Naive thymus-derived CD4-positive, alpha-beta T cell (primary cell): ENCODE measurements around the gene GRM8. TPM values are rescaled to one million over a fixed set of nuclear protein-coding genes. Genes with fewer than 3 reads are reported as not detected.

Experiments
- ATAC-seq: fragments of 150-1000 bp; cut with Tn5 transposase; 2 replicates; pipeline ENCODE4 v1.10.0; 2021; ENCODE audit warnings: mild to moderate bottlenecking, moderate library complexity
- CTCF ChIA-PET: fragments of 350-600 bp; sonication (Branson Sonifier 250); formaldehyde crosslinking; loops from one replicate; lab custom pipeline; 2021; ENCODE audit warnings: antibody characterized with exemption; lab: Charles Lee
- POLR2A ChIA-PET: fragments of 350-600 bp; sonication (Branson Sonifier 250); formaldehyde crosslinking; loops from one replicate; lab custom pipeline; 2021; ENCODE audit warnings: antibody characterized with exemption, inconsistent platforms; lab: Charles Lee
- DNase-seq, 9 donors: peaks; one replicate each; pipeline versions ENCODE4 v3.0.0 to v3.0.0-alpha.2; 2020 to 2022; ENCODE audit warnings: mixed read lengths in 1 of 9
- H3K27ac ChIP-seq: one replicate; pipeline ENCODE4 v1.7.0; 2013; ENCODE audit warnings: mild to moderate bottlenecking, low read depth, low read length, moderate library complexity
- H3K27me3 ChIP-seq, 2 donors: one replicate each; pipeline ENCODE4 v1.7.0; 2013; ENCODE audit warnings: low read length in 2 of 2, mild to moderate bottlenecking in 2 of 2, moderate library complexity in 2 of 2; ENCODE audit not compliant: control insufficient read depth in 2 of 2, insufficient read depth in 2 of 2
- H3K36me3 ChIP-seq, 3 experiments: 1 replicate in 2 of 3; 2 replicates in 1 of 3; pipeline ENCODE4 v1.7.0; 2013; ENCODE audit warnings: low read length in 3 of 3, mild to moderate bottlenecking in 3 of 3, moderate library complexity in 1 of 3; ENCODE audit not compliant: insufficient read depth in 3 of 3, control insufficient read depth in 2 of 3
- H3K4me1 ChIP-seq, 2 donors: one replicate each; pipeline ENCODE4 v1.7.0; 2013; ENCODE audit warnings: low read length in 2 of 2, mild to moderate bottlenecking in 2 of 2, moderate library complexity in 1 of 2; ENCODE audit not compliant: control insufficient read depth in 2 of 2, insufficient read depth in 2 of 2
- H3K4me3 ChIP-seq: 2 replicates; pipeline ENCODE4 v1.7.0; 2013; ENCODE audit warnings: mild to moderate bottlenecking, low read length
- H3K9me3 ChIP-seq, 3 experiments: 1 replicate in 2 of 3; 2 replicates in 1 of 3; pipeline ENCODE4 v1.7.0; 2013; ENCODE audit warnings: low read length in 3 of 3; ENCODE audit not compliant: control insufficient read depth in 2 of 3
- H3K27ac Mint-ChIP-seq, 9 donors: one replicate each; pipeline ENCODE4 v1.8.0; 2020 to 2022; ENCODE audit warnings: mixed read lengths in 9 of 9, mild to moderate bottlenecking in 8 of 9, moderate library complexity in 5 of 9, inconsistent platforms in 2 of 9
- H3K27me3 Mint-ChIP-seq, 5 donors: one replicate each; pipeline ENCODE4 v1.8.0; 2021 to 2022; ENCODE audit warnings: mixed read lengths in 5 of 5, mild to moderate bottlenecking in 1 of 5
- H3K36me3 Mint-ChIP-seq, 5 donors: one replicate each; pipeline ENCODE4 v1.8.0; 2020 to 2022; ENCODE audit warnings: mixed read lengths in 5 of 5, mild to moderate bottlenecking in 3 of 5, inconsistent platforms in 1 of 5
- H3K4me1 Mint-ChIP-seq, 7 donors: one replicate each; pipeline ENCODE4 v1.8.0; 2020 to 2022; ENCODE audit warnings: mixed read lengths in 7 of 7, mild to moderate bottlenecking in 3 of 7, inconsistent platforms in 1 of 7
- H3K4me3 Mint-ChIP-seq, 10 donors: one replicate each; pipeline ENCODE4 v1.8.0; 2020 to 2022; ENCODE audit warnings: mild to moderate bottlenecking in 10 of 10, mixed read lengths in 10 of 10, moderate library complexity in 6 of 10, inconsistent platforms in 2 of 10
- H3K9me3 Mint-ChIP-seq, 11 donors: one replicate each; pipeline ENCODE4 v1.8.0; 2020 to 2022; ENCODE audit warnings: mixed read lengths in 11 of 11, mild to moderate bottlenecking in 4 of 11, inconsistent platforms in 1 of 11, moderate library complexity in 1 of 11
- intact Hi-C, 2 donors: fragments of 100-400 bp; cut with micrococcal nuclease; formaldehyde crosslinking; loops; one replicate each; pipeline ENCODE4 v1.15.1; 2023
- polyA plus RNA-seq, 2 donors: library from polyadenylated mRNA; unstranded; fragments of 300-500 nt; fragmentation: Illumina TruSeq; gene quantifications; one replicate each; pipeline ENCODE4 v1.2.3, GENCODE V29; 2021
- total RNA-seq, 6 experiments: library from RNA in 5 of 6; stranded (reverse) in 5 of 6; gene quantifications; 1 replicate in 5 of 6; 2 replicates in 1 of 6; pipeline ENCODE4 v1.2.3 and lab custom pipeline; 2021 to 2026

Gene GRM8
- total and polyA plus RNA-seq, 7 experiments from 2014 or later = not detected

- H3K4me3 ChIP-seq = no peak overlapping the region
- no peak for ATAC-seq
Observed at GRCh38 chr7:127091620-127092019, 161.1 kb downstream of the GRM8 start.

GRCh38 chr7:127089146-127089545 is 163.6 kb downstream of the GRM8 start:
- H3K4me1 ChIP-seq = no peaks in the 10 kb centered on the region
- no peak for DNase-seq
- Mint-ChIP-seq H3K4me1 (no peaks in the 10 kb centered on the region), H3K27me3 (peaks cover 0 to 14% (median 4%) of the 10 kb centered on the region in 5 donors), H3K36me3 (no peaks in the 10 kb centered on the region), H3K4me3 (no peak overlapping the region), H3K27ac (no peak overlapping the region), H3K9me3 (peaks cover 0 to 8% (median 2%) of the 10 kb centered on the region in 11 donors)
- CTCF ChIA-PET = no interaction called here
- H3K4me3 ChIP-seq = no peak overlapping the region
- POLR2A ChIA-PET = no interaction called here
- no peaks in the 10 kb centered on the region for H3K9me3 ChIP-seq
- H3K27ac ChIP-seq = no peak overlapping the region
- no peaks in the 10 kb centered on the region for H3K36me3 ChIP-seq
- ATAC-seq = no peak
- intact Hi-C loops = no loop called here
- H3K27me3 ChIP-seq = no peaks in the 10 kb centered on the region

More at GRCh38 chr7:127091620-127092019, 161.1 kb downstream of the GRM8 start:
- H3K27me3 Mint-ChIP-seq = peaks cover 0 to 19% (median 6%) of the 10 kb centered on the region in 5 donors
- DNase-seq = peak in 1 of 9 donors; percentile 8
- Histone ChIP-seq H3K27me3 (no peaks in the 10 kb centered on the region), H3K27ac (no peak overlapping the region), H3K4me1 (no peaks in the 10 kb centered on the region), H3K36me3 (no peaks in the 10 kb centered on the region), H3K9me3 (no peaks in the 10 kb centered on the region)
- H3K9me3 Mint-ChIP-seq = peaks cover 0 to 5% (median 0%) of the 10 kb centered on the region in 11 donors
- POLR2A ChIA-PET = no interaction called here
- CTCF ChIA-PET = no interaction called here
- intact Hi-C loops = no loop called here
- no peaks in the 10 kb centered on the region for H3K36me3 Mint-ChIP-seq
- no peak overlapping the region for H3K27ac Mint-ChIP-seq
- no peaks in the 10 kb centered on the region for H3K4me1 Mint-ChIP-seq
- no peak overlapping the region for H3K4me3 Mint-ChIP-seq

GRCh38 chr7:127081539-127081938 is 171.2 kb downstream of the GRM8 start:
- H3K4me1 Mint-ChIP-seq = no peaks in the 10 kb centered on the region
- ATAC-seq = no peak
- Histone ChIP-seq H3K27me3 (no peaks in the 10 kb centered on the region), H3K27ac (no peak overlapping the region), H3K4me1 (no peaks in the 10 kb centered on the region), H3K9me3 (no peaks in the 10 kb centered on the region), H3K4me3 (no peak overlapping the region), H3K36me3 (no peaks in the 10 kb centered on the region)
- ChIA-PET POLR2A (no interaction called here), CTCF (no interaction called here)
- H3K36me3 Mint-ChIP-seq = peaks cover 0 to 3% (median 0%) of the 10 kb centered on the region in 5 donors
- H3K27me3 Mint-ChIP-seq = peaks cover 0 to 29% (median 13%) of the 10 kb centered on the region in 5 donors
- no peak overlapping the region for H3K27ac Mint-ChIP-seq
- DNase-seq = no peak
- H3K4me3 Mint-ChIP-seq = no peak overlapping the region
- H3K9me3 Mint-ChIP-seq = peaks cover 0 to 14% (median 3%) of the 10 kb centered on the region in 11 donors
- intact Hi-C loops = no loop called here

- Histone ChIP-seq H3K9me3 (no peaks in the 10 kb centered on the region), H3K4me3 (no peak overlapping the region), H3K27ac (no peak overlapping the region), H3K36me3 (no peaks in the 10 kb centered on the region), H3K27me3 (no peaks in the 10 kb centered on the region), H3K4me1 (no peaks in the 10 kb centered on the region)
- H3K27me3 Mint-ChIP-seq = peaks cover 0 to 34% (median 13%) of the 10 kb centered on the region in 5 donors
- ChIA-PET POLR2A (interaction anchor here (0.7 kb wide), 1 partner anchor 9 kb away, joined by 3 read pairs; no protein-coding TSS in a partner anchor), CTCF (no interaction called here)
- no peak overlapping the region for H3K27ac Mint-ChIP-seq
- peaks cover 0 to 3% (median 0%) of the 10 kb centered on the region in 5 donors for H3K36me3 Mint-ChIP-seq
- ATAC-seq (no peak), DNase-seq (no peak)
- no peak overlapping the region for H3K4me3 Mint-ChIP-seq
- intact Hi-C loops = no loop called here
- peaks cover 0 to 11% (median 2%) of the 10 kb centered on the region in 11 donors for H3K9me3 Mint-ChIP-seq
- H3K4me1 Mint-ChIP-seq = no peaks in the 10 kb centered on the region
Observed at GRCh38 chr7:127080576-127080975, 172.2 kb downstream of the GRM8 start.

GRCh38 chr7:127066974-127067373 is 185.8 kb downstream of the GRM8 start:
- Histone ChIP-seq H3K9me3 (no peaks in the 10 kb centered on the region), H3K4me3 (no peak overlapping the region), H3K36me3 (no peaks in the 10 kb centered on the region), H3K27ac (no peak overlapping the region), H3K27me3 (no peaks in the 10 kb centered on the region), H3K4me1 (no peaks in the 10 kb centered on the region)
- ATAC-seq (no peak), DNase-seq (no peak)
- Mint-ChIP-seq H3K27me3 (peaks cover 0 to 25% (median 9%) of the 10 kb centered on the region in 5 donors), H3K4me1 (no peaks in the 10 kb centered on the region), H3K27ac (no peak overlapping the region), H3K36me3 (peaks cover 0 to 9% (median 0%) of the 10 kb centered on the region in 5 donors), H3K9me3 (peaks cover 0 to 25% (median 9%) of the 10 kb centered on the region in 11 donors), H3K4me3 (no peak overlapping the region)
- ChIA-PET CTCF (no interaction called here), POLR2A (no interaction called here)
- intact Hi-C loops = no loop called here

- no peak overlapping the region for H3K27ac ChIP-seq
- ChIA-PET CTCF (no interaction called here), POLR2A (no interaction called here)
- H3K4me1 Mint-ChIP-seq = no peaks in the 10 kb centered on the region
- peaks cover 0 to 16% (median 9%) of the 10 kb centered on the region in 5 donors for H3K27me3 Mint-ChIP-seq
- peaks cover 0 to 8% (median 0%) of the 10 kb centered on the region in 5 donors for H3K36me3 Mint-ChIP-seq
- peaks cover 0 to 21% (median 8%) of the 10 kb centered on the region in 11 donors for H3K9me3 Mint-ChIP-seq
- no peak for DNase-seq
- no peak for ATAC-seq
- intact Hi-C loops = no loop called here
- no peaks in the 10 kb centered on the region for H3K27me3 ChIP-seq
- no peak overlapping the region for H3K4me3 Mint-ChIP-seq
- H3K27ac Mint-ChIP-seq = no peak overlapping the region
- H3K4me1 ChIP-seq = no peaks in the 10 kb centered on the region
- H3K9me3 ChIP-seq = no peaks in the 10 kb centered on the region
- H3K4me3 ChIP-seq = no peak overlapping the region
- H3K36me3 ChIP-seq = no peaks in the 10 kb centered on the region
Observed at GRCh38 chr7:127059475-127059874, 193.3 kb downstream of the GRM8 start.

- H3K9me3 Mint-ChIP-seq = peaks cover 0 to 10% (median 2%) of the 10 kb centered on the region in 11 donors
- CTCF ChIA-PET = no interaction called here
- intact Hi-C loops = no loop called here
- no peak overlapping the region for H3K27ac ChIP-seq
- no peaks in the 10 kb centered on the region for H3K27me3 ChIP-seq
- peaks cover 0 to 15% (median 9%) of the 10 kb centered on the region in 5 donors for H3K27me3 Mint-ChIP-seq
- no peaks in the 10 kb centered on the region for H3K9me3 ChIP-seq
- no peak overlapping the region for H3K27ac Mint-ChIP-seq
- H3K4me3 ChIP-seq = no peak overlapping the region
- no peak overlapping the region for H3K4me3 Mint-ChIP-seq
- H3K4me1 Mint-ChIP-seq = no peaks in the 10 kb centered on the region
- H3K4me1 ChIP-seq = no peaks in the 10 kb centered on the region
- POLR2A ChIA-PET = no interaction called here
- ATAC-seq (no peak), DNase-seq (no peak)
- no peaks in the 10 kb centered on the region for H3K36me3 ChIP-seq
- H3K36me3 Mint-ChIP-seq = no peaks in the 10 kb centered on the region
Observed at GRCh38 chr7:127057918-127058317, 194.8 kb downstream of the GRM8 start.
